Caco-2 (cell line): ENCODE measurements around the gene MOB3B. TPM values are rescaled to one million over a fixed set of nuclear protein-coding genes. Genes with fewer than 3 reads are reported as not detected.

Source experiments
- BruUV-seq: library from RNA; stranded (reverse); fragments of 400-500 nt; replicated peaks from 2 replicates; lab custom pipeline; 2021; lab: Mats Ljungman, UMichigan
- CTCF ChIA-PET: fragments of 300-600 bp; sonication (Branson Sonifier 250); formaldehyde crosslinking; loops from one replicate; lab custom pipeline; 2022; ENCODE audit warnings: antibody characterized with exemption; lab: Charles Lee
- POLR2A ChIA-PET: fragments of 300-600 bp; sonication (Branson Sonifier 250); formaldehyde crosslinking; loops from one replicate; lab custom pipeline; 2022; ENCODE audit warnings: antibody characterized with exemption; lab: Charles Lee
- DNase-seq, 2 experiments: peaks; one replicate each; pipeline versions ENCODE4 v3.0.0 to v3.0.0-alpha.2; 2020 to 2022
- H3K27me3 ChIP-seq: replicated peaks from 2 replicates; pipeline ENCODE4 v1.6.0; 2011; ENCODE audit warnings: low read length; ENCODE audit not compliant: control insufficient read depth, insufficient read depth
- H3K36me3 ChIP-seq: 2 replicates; pipeline ENCODE4 v1.5.1; 2011; ENCODE audit warnings: low read length; ENCODE audit not compliant: control insufficient read depth, insufficient read depth
- H3K4me1 ChIP-seq: fragments of 250-450 bp; sonication (Bioruptor Pico); 2 replicates; pipeline ENCODE4 v1.5.1; 2020; ENCODE audit warnings: mild to moderate bottlenecking
- H3K4me3 ChIP-seq: 2 replicates; pipeline ENCODE4 v1.5.1; 2011; ENCODE audit warnings: low read depth, mild to moderate bottlenecking, control low read depth, low read length
- H3K9me3 ChIP-seq: fragments of 250-450 bp; sonication (Bioruptor Pico); 2 replicates; pipeline ENCODE4 v1.5.1; 2020; ENCODE audit warnings: mild to moderate bottlenecking, moderate library complexity
- H3K27ac Mint-ChIP-seq: one replicate; pipeline ENCODE4 v1.8.0; 2022; ENCODE audit warnings: mixed read lengths; ENCODE audit not compliant: unreplicated experiment
- H3K27me3 Mint-ChIP-seq: one replicate; pipeline ENCODE4 v1.8.0; 2022; ENCODE audit warnings: mixed read lengths; ENCODE audit not compliant: insufficient read depth, unreplicated experiment
- H3K36me3 Mint-ChIP-seq: one replicate; pipeline ENCODE4 v1.8.0; 2022; ENCODE audit warnings: mild to moderate bottlenecking, mixed read lengths; ENCODE audit not compliant: insufficient read depth, unreplicated experiment
- H3K4me1 Mint-ChIP-seq: one replicate; pipeline ENCODE4 v1.8.0; 2022; ENCODE audit warnings: low read depth, mixed read lengths; ENCODE audit not compliant: unreplicated experiment
- H3K4me3 Mint-ChIP-seq: one replicate; pipeline ENCODE4 v1.8.0; 2022; ENCODE audit warnings: mild to moderate bottlenecking, moderate library complexity, mixed read lengths; ENCODE audit not compliant: unreplicated experiment
- H3K9me3 Mint-ChIP-seq: one replicate; pipeline ENCODE4 v1.8.0; 2022; ENCODE audit warnings: mixed read lengths; ENCODE audit not compliant: unreplicated experiment
- CTCF ChIP-seq, 2 experiments: fragments of 200-600 bp in 1 of 2; IDR thresholded peaks; 1 replicate in 1 of 2; 2 replicates in 1 of 2; pipeline versions ENCODE4 v1.5.1 to v1.8.0; 2011 to 2022; ENCODE audit warnings: antibody characterized with exemption in 1 of 2, control low read depth in 1 of 2, inconsistent platforms in 1 of 2, low read depth in 1 of 2, low read length in 1 of 2, mild to moderate bottlenecking in 1 of 2, moderate library complexity in 1 of 2; ENCODE audit not compliant: insufficient read depth in 1 of 2, severe bottlenecking in 1 of 2, unreplicated experiment in 1 of 2
- intact Hi-C: fragments of 100-400 bp; cut with micrococcal nuclease; formaldehyde crosslinking; loops from one replicate; pipeline ENCODE4 v1.10.0; 2022; ENCODE audit not compliant: unreplicated experiment
- total RNA-seq: library from RNA; stranded (reverse); gene quantifications from 2 replicates; pipeline ENCODE4 v1.2.3, GENCODE V29; 2022

Gene MOB3B
- total RNA-seq, 1 experiment from 2014 or later, result 5.3 TPM

DNA sequence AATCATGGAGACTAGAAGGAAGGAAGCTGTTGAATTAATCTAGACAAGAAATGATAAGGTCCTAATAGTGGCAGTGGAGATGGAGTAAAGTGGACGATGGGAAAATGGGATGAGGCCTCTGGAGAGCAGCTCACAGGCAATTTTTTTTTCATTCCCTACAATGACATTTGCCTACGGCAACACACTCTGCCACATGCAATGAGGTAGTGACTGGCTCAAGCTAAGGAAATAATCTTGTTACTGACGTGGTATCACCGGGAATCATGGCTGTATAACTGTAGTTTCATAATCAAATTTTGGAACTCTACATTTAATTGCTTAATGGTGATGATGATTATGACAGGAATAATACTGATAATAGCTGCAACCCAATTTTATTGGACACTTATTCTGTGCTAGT, 12.1 kb upstream of the MOB3B start:
- intact Hi-C loops, result no loop called here
- POLR2A ChIA-PET, result no interaction called here
- H3K4me1 Mint-ChIP-seq, result no peaks in the 10 kb centered on the region

DNA sequence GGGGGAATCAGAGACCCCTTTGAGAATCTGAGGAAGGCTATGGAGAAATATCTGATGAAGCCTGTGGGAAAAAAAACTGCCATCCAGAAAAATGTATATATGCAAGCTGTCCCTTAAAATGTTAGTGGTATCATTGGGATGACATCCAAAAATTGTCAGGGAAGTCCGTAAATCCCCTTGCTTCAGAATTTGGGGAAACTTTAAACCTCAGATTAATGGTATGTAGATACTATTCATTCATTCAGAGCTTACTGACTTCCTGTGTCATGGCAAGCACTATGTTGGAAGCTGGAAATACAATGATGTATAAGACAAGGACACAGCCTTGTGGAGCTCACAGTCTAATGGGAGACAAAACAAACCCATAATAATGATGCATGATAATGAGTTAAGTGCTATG, 10.9 kb upstream of the MOB3B start:
- Histone ChIP-seq H3K4me1 (no peaks in the 10 kb centered on the region), H3K27me3 (no peaks in the 10 kb centered on the region), H3K4me3 (no peak overlapping the region), H3K36me3 (no peaks in the 10 kb centered on the region), H3K9me3 (no peaks in the 10 kb centered on the region)
- no TSS peak for BruUV-seq
- no peaks in the 10 kb centered on the region for H3K27me3 Mint-ChIP-seq
- H3K9me3 Mint-ChIP-seq, result no peaks in the 10 kb centered on the region
- no peak overlapping the region for H3K27ac Mint-ChIP-seq
- POLR2A ChIA-PET, result no interaction called here
- TF ChIP-seq CTCF (IDR thresholded peaks at IDR 0.05; ENCODE audit: insufficient read depth in 1 of 2, low read depth in 1 of 2, low read length in 1 of 2, severe bottlenecking in 1 of 2, unreplicated experiment in 1 of 2), result no peak
- H3K36me3 Mint-ChIP-seq, result no peaks in the 10 kb centered on the region
- no peak for DNase-seq
- CTCF ChIA-PET, result interaction anchor here (0.6 kb wide), 1 partner anchor 51 kb away, joined by 3 read pairs; no protein-coding TSS in a partner anchor
- intact Hi-C loops, result no loop called here
- no peaks in the 10 kb centered on the region for H3K4me1 Mint-ChIP-seq
- H3K4me3 Mint-ChIP-seq, result no peak overlapping the region

More for the DNA sequence above, 12.1 kb upstream of the MOB3B start:
- TF ChIP-seq CTCF (IDR thresholded peaks at IDR 0.05; ENCODE audit: insufficient read depth in 1 of 2, low read depth in 1 of 2, low read length in 1 of 2, severe bottlenecking in 1 of 2, unreplicated experiment in 1 of 2), result no peak
- Histone ChIP-seq H3K4me1 (no peaks in the 10 kb centered on the region), H3K9me3 (no peaks in the 10 kb centered on the region), H3K4me3 (no peak overlapping the region), H3K36me3 (no peaks in the 10 kb centered on the region), H3K27me3 (no peaks in the 10 kb centered on the region)
- no peaks in the 10 kb centered on the region for H3K9me3 Mint-ChIP-seq
- no TSS peak for BruUV-seq
- DNase-seq, result no peak
- no peaks in the 10 kb centered on the region for H3K27me3 Mint-ChIP-seq
- no peak overlapping the region for H3K4me3 Mint-ChIP-seq
- CTCF ChIA-PET, result no interaction called here
- no peaks in the 10 kb centered on the region for H3K36me3 Mint-ChIP-seq
- H3K27ac Mint-ChIP-seq, result no peak overlapping the region

GRCh38 chr9:27539479-27540441, 10.1 kb upstream of the MOB3B start:
- Mint-ChIP-seq H3K27ac (no peak overlapping the region), H3K9me3 (no peaks in the 10 kb centered on the region), H3K4me3 (no peak overlapping the region), H3K36me3 (no peaks in the 10 kb centered on the region), H3K4me1 (no peaks in the 10 kb centered on the region), H3K27me3 (no peaks in the 10 kb centered on the region)
- Histone ChIP-seq H3K36me3 (no peaks in the 10 kb centered on the region), H3K9me3 (no peaks in the 10 kb centered on the region), H3K4me1 (no peaks in the 10 kb centered on the region), H3K27me3 (no peaks in the 10 kb centered on the region), H3K4me3 (no peak overlapping the region)
- intact Hi-C loops, result no loop called here
- TF ChIP-seq CTCF (IDR thresholded peaks at IDR 0.05; ENCODE audit: insufficient read depth in 1 of 2, low read depth in 1 of 2, low read length in 1 of 2, severe bottlenecking in 1 of 2, unreplicated experiment in 1 of 2), result no peak
- ChIA-PET CTCF (no interaction called here), POLR2A (no interaction called here)
- no TSS peak for BruUV-seq
- DNase-seq, result no peak
